ENCODE measurements around the gene SEMA6D. TPM values are rescaled to one million over a fixed set of nuclear protein-coding genes. Genes with fewer than 3 reads are reported as not detected.
A peak's percentile ranks its signal among the peaks of the same experiment; 100 is the strongest.

SEMA6D gene
- total and polyA plus RNA-seq, 8 donors = 0.61 to 54.0 (median 6.9) TPM

GRCh38 chr15:47711655-47712054 lies 5.7 kb upstream of the SEMA6D start:
- intact Hi-C loops (cut with DNase I; ENCODE audit: low total_unique reads) = no loop called here
- H3K27ac ChIP-seq = no peak overlapping the region

GRCh38 chr15:47715402-47715801 lies 1.9 kb upstream of the SEMA6D start:
- intact Hi-C loops (cut with DNase I; ENCODE audit: low total_unique reads) = no loop called here
- no peaks in the 10 kb centered on the region for H3K36me3 ChIP-seq

More at GRCh38 chr15:47711655-47712054, 5.7 kb upstream of the SEMA6D start:
- H3K27me3 ChIP-seq = peaks cover 0 to 20% (median 5%) of the 10 kb centered on the region in 3 donors
- no peak for DNase-seq
- H3K36me3 ChIP-seq = no peaks in the 10 kb centered on the region
- no peaks in the 10 kb centered on the region for H3K9me3 ChIP-seq
- H3K4me3 ChIP-seq = no peak overlapping the region
- H3K4me1 ChIP-seq = peaks cover 0 to 13% (median 7%) of the 10 kb centered on the region in 4 donors
- no peak for TF ChIP-seq POLR2AphosphoS5 (IDR thresholded peaks at IDR 0.05)
- TF ChIP-seq CTCF (IDR thresholded peaks at IDR 0.05) = peak in 3 of 7 experiments; percentile 8 to 31 (median 23)

GRCh38 chr15:47715856-47716445 lies 1.4 kb upstream of the SEMA6D start:
- 36 to 58% (median 48%) methylated on average over 6 of the region's 6 CpGs for WGBS, 5 donors
- TF ChIP-seq POLR2A (IDR thresholded peaks at IDR 0.05) (no peak), POLR2AphosphoS5 (IDR thresholded peaks at IDR 0.05) (no peak), CTCF (IDR thresholded peaks at IDR 0.05) (no peak), EP300 (IDR thresholded peaks at IDR 0.05) (no peak)
- Histone ChIP-seq H3K4me3 (no peak overlapping the region), H3K27me3 (peaks cover 0 to 52% (median 32%) of the 10 kb centered on the region in 3 donors), H3K9me3 (no peaks in the 10 kb centered on the region), H3K4me1 (peaks cover 9 to 53% (median 31%) of the 10 kb centered on the region in 4 donors), H3K36me3 (no peaks in the 10 kb centered on the region), H3K27ac (peak overlapping the region in 4 of 5 donors; percentile 75 to 87 (median 84))
- DNase-seq = peak in 1 of 2 donors; percentile 71
- intact Hi-C loops (cut with DNase I; ENCODE audit: low total_unique reads) = no loop called here

More at GRCh38 chr15:47715402-47715801, 1.9 kb upstream of the SEMA6D start:
- H3K4me3 ChIP-seq = no peak overlapping the region
- no peaks in the 10 kb centered on the region for H3K9me3 ChIP-seq
- 78 to 86% (median 84%) methylated on average over 7 of the region's 7 CpGs for WGBS, 5 donors
- DNase-seq = no peak
- peak overlapping the region in 3 of 5 donors; percentile 81 to 87 (median 86) for H3K27ac ChIP-seq
- peaks cover 0 to 52% (median 32%) of the 10 kb centered on the region in 3 donors for H3K27me3 ChIP-seq
- H3K4me1 ChIP-seq = peaks cover 9 to 48% (median 28%) of the 10 kb centered on the region in 4 donors
- no peak for TF ChIP-seq EP300 (IDR thresholded peaks at IDR 0.05)
- no peak for TF ChIP-seq CTCF (IDR thresholded peaks at IDR 0.05)
- TF ChIP-seq POLR2AphosphoS5 (IDR thresholded peaks at IDR 0.05) = no peak
- no peak for TF ChIP-seq POLR2A (IDR thresholded peaks at IDR 0.05)

GRCh38 chr15:47716516-47716915 lies 789 bp upstream of the SEMA6D start:
- DNase-seq = no peak
- intact Hi-C loops (cut with DNase I; ENCODE audit: low total_unique reads) = no loop called here
- Histone ChIP-seq H3K27ac (peak overlapping the region in 4 of 5 donors; percentile 75 to 87 (median 84)), H3K4me3 (peak overlapping the region; percentile 59 to 72 (median 66)), H3K27me3 (peaks cover 0 to 52% (median 32%) of the 10 kb centered on the region in 3 donors), H3K36me3 (no peaks in the 10 kb centered on the region), H3K4me1 (peaks cover 9 to 57% (median 31%) of the 10 kb centered on the region in 4 donors), H3K9me3 (no peaks in the 10 kb centered on the region)
- TF ChIP-seq CTCF (IDR thresholded peaks at IDR 0.05) = no peak
- no peak for TF ChIP-seq POLR2AphosphoS5 (IDR thresholded peaks at IDR 0.05)
- no peak for TF ChIP-seq POLR2A (IDR thresholded peaks at IDR 0.05)
- TF ChIP-seq EP300 (IDR thresholded peaks at IDR 0.05) = no peak
- WGBS, 5 donors = 38 to 51% (median 40%) methylated on average over 2 of the region's 2 CpGs
